SK-N-SH (cell line): Measurements from ENCODE around the gene CD6. TPM values are rescaled to one million over a fixed set of nuclear protein-coding genes. Genes with fewer than 3 reads are reported as not detected.

Experiments
- CTCF ChIA-PET: fragments of 300-600, 350-600 bp; formaldehyde crosslinking; extraction: SDS; loops from one replicate; lab custom pipeline; 2021; lab: Yijun Ruan, JAX
- POLR2A ChIA-PET: fragments of 350-600 bp; sonication (Branson Sonifier 250); formaldehyde crosslinking; extraction: SDS; loops from one replicate; lab custom pipeline; 2020; ENCODE audit warnings: antibody characterized with exemption, inconsistent platforms; lab: Yijun Ruan, JAX
- DNase-seq: peaks from one replicate; pipeline ENCODE4 v3.0.0; 2012
- H2AFZ ChIP-seq: fragments of 200-600 bp; sonication (generic); 2 replicates; pipeline ENCODE4 v1.8.1; 2016; ENCODE audit warnings: antibody characterized with exemption, mild to moderate bottlenecking, low read depth
- H3F3A ChIP-seq: fragments of 200-600 bp; sonication (generic); replicated peaks from 2 replicates; pipeline ENCODE3; 2016; ENCODE audit warnings: antibody characterized with exemption, mild to moderate bottlenecking; ENCODE audit not compliant: insufficient read depth
- H3K27ac ChIP-seq, 2 experiments: fragments of 200-500 bp in 1 of 2; fragments of 200-600 bp in 1 of 2; sonication (Bioruptor generic) in 1 of 2; sonication (generic), shearing (Covaris generic) in 1 of 2; 2 replicates each; pipeline versions ENCODE4 v1.5.1 to v1.6.1; 2014 to 2016; ENCODE audit warnings: low read depth in 2 of 2, inconsistent platforms in 1 of 2, low read length in 1 of 2, mild to moderate bottlenecking in 1 of 2, mixed read lengths in 1 of 2
- H3K27me3 ChIP-seq: fragments of 200-600 bp; sonication (generic), shearing (Covaris generic); 2 replicates; pipeline ENCODE4 v1.6.1; 2016; ENCODE audit warnings: mixed run types; ENCODE audit not compliant: insufficient read depth
- H3K36me3 ChIP-seq, 2 experiments: fragments of 200-500 bp in 1 of 2; fragments of 200-600 bp in 1 of 2; sonication (Bioruptor generic) in 1 of 2; sonication (generic) in 1 of 2; replicated peaks in 1 of 2; 2 replicates each; pipeline versions ENCODE3 to v1.5.1; 2014 to 2016; ENCODE audit warnings: low read length in 1 of 2, mild to moderate bottlenecking in 1 of 2; ENCODE audit not compliant: insufficient read depth in 2 of 2, control insufficient read depth in 1 of 2
- H3K4me1 ChIP-seq, 2 experiments: fragments of 200-500 bp in 1 of 2; fragments of 200-600 bp in 1 of 2; sonication (Bioruptor generic) in 1 of 2; sonication (generic), shearing (Covaris generic) in 1 of 2; 2 replicates each; pipeline versions ENCODE4 v1.5.1 to v1.6.1; 2014 to 2016; ENCODE audit warnings: low read depth in 1 of 2, low read length in 1 of 2, mixed run types in 1 of 2; ENCODE audit not compliant: insufficient read depth in 2 of 2, control insufficient read depth in 1 of 2
- H3K4me2 ChIP-seq: fragments of 200-600 bp; sonication (generic), shearing (Covaris generic); 2 replicates; pipeline ENCODE4 v1.6.1; 2017; ENCODE audit warnings: mixed run types
- H3K4me3 ChIP-seq, 2 experiments: fragments of 200-500 bp in 1 of 2; fragments of 200-600 bp in 1 of 2; sonication (Bioruptor generic) in 1 of 2; sonication (generic), shearing (Covaris generic) in 1 of 2; 2 replicates each; pipeline versions ENCODE4 v1.5.1 to v1.8.1; 2014 to 2016; ENCODE audit warnings: low read depth in 2 of 2, inconsistent platforms in 1 of 2, low read length in 1 of 2, mild to moderate bottlenecking in 1 of 2, mixed read lengths in 1 of 2, moderate library complexity in 1 of 2
- H3K79me2 ChIP-seq: fragments of 200-600 bp; sonication (generic); 2 replicates; pipeline ENCODE4 v1.8.1; 2017; ENCODE audit warnings: mild to moderate bottlenecking; ENCODE audit not compliant: insufficient read depth
- H3K9ac ChIP-seq: fragments of 200-600 bp; sonication (generic); 2 replicates; pipeline ENCODE4 v1.6.1; 2017; ENCODE audit warnings: mixed run types
- H3K9me2 ChIP-seq: fragments of 200-600 bp; sonication (generic); 2 replicates; pipeline ENCODE4 v1.6.1; 2017; ENCODE audit warnings: mixed run types
- H3K9me3 ChIP-seq: fragments of 200-600 bp; sonication (generic); 2 replicates; pipeline ENCODE4 v1.6.1; 2017; ENCODE audit warnings: mixed run types, mild to moderate bottlenecking, moderate library complexity
- H4K20me1 ChIP-seq: fragments of 200-600 bp; sonication (generic); 2 replicates; pipeline ENCODE4 v1.6.1; 2017; ENCODE audit warnings: mild to moderate bottlenecking, mixed run types; ENCODE audit not compliant: insufficient read depth
- ELF1 ChIP-seq: IDR thresholded peaks from 2 replicates; pipeline ENCODE4 v1.4.0; 2012
- FOSL2 ChIP-seq: IDR thresholded peaks from 2 replicates; pipeline ENCODE4 v1.4.0; 2012; ENCODE audit warnings: low read depth, mild to moderate bottlenecking, moderate library complexity, borderline replicate concordance
- GABPA ChIP-seq: IDR thresholded peaks from 2 replicates; pipeline ENCODE4 v1.4.0; 2012; ENCODE audit warnings: low read depth, mild to moderate bottlenecking
- GATA2 ChIP-seq: sonication (generic); formaldehyde crosslinking; IDR thresholded peaks from 2 replicates; pipeline ENCODE4 v1.5.0; 2020; ENCODE audit warnings: mild to moderate bottlenecking, missing genetic modification reagents
- NRF1 ChIP-seq: IDR thresholded peaks from 2 replicates; pipeline ENCODE4 v1.6.1; 2012; ENCODE audit warnings: low read depth, mild to moderate bottlenecking, low read length
- RXRA ChIP-seq: IDR thresholded peaks from 2 replicates; pipeline ENCODE4 v1.4.0; 2012; ENCODE audit warnings: low read depth, mild to moderate bottlenecking, borderline replicate concordance
- SIN3A ChIP-seq: IDR thresholded peaks from 2 replicates; pipeline ENCODE4 v1.6.1; 2012; ENCODE audit warnings: low read depth, mild to moderate bottlenecking, low read length, moderate library complexity, borderline replicate concordance
- TAF1 ChIP-seq: IDR thresholded peaks from 2 replicates; pipeline ENCODE4 v1.6.1; 2012; ENCODE audit warnings: low read depth, mild to moderate bottlenecking, low read length, moderate library complexity, borderline replicate concordance
- TCF12 ChIP-seq: IDR thresholded peaks from 2 replicates; pipeline ENCODE4 v1.4.0; 2012
- TEAD4 ChIP-seq: IDR thresholded peaks from 2 replicates; pipeline ENCODE4 v1.4.0; 2012; ENCODE audit warnings: mild to moderate bottlenecking, borderline replicate concordance; ENCODE audit not compliant: insufficient read depth
- YY1 ChIP-seq: IDR thresholded peaks from 2 replicates; pipeline ENCODE4 v1.4.0; 2012; ENCODE audit warnings: low read depth, mild to moderate bottlenecking
- WGBS: methylation state at CpG from one replicate; pipeline ENCODE4 v1.1.6; 2017; ENCODE audit warnings: low lambda C conversion rate; 5-methylcytosine and 5-hydroxymethylcytosine counted together
- polyA plus RNA-seq, 3 experiments: library from polyadenylated mRNA; depleted of rRNA; stranded (reverse); fragments of >200 nt; gene quantifications; 2 replicates each; pipeline ENCODE4 v1.2.3, GENCODE V29; 2012
- TF ChIP-seq, protein P1 (sequence below): fragments of 200-600 bp; sonication (generic); IDR thresholded peaks from 2 replicates; pipeline ENCODE4 v1.6.1; 2017; ENCODE audit warnings: antibody characterized with exemption, mild to moderate bottlenecking, moderate library complexity
- TF ChIP-seq, protein P2 (sequence below): IDR thresholded peaks from 2 replicates; pipeline ENCODE4 v1.4.0; 2012; ENCODE audit warnings: low read depth, borderline replicate concordance
- TF ChIP-seq, protein P3 (sequence below): IDR thresholded peaks from 2 replicates; pipeline ENCODE4 v1.6.1; 2012; ENCODE audit warnings: mild to moderate bottlenecking, low read depth, low read length, moderate library complexity
- TF ChIP-seq, protein P4 (sequence below): IDR thresholded peaks from 2 replicates; pipeline ENCODE4; 2012
- TF ChIP-seq, protein P5 (sequence below): IDR thresholded peaks from 2 replicates; pipeline ENCODE4 v1.4.0; 2012; ENCODE audit warnings: low read depth

Gene CD6
- polyA plus RNA-seq, 1 of the 3 experiments (the other 2 are of a cell fraction) = not detected

DNA sequence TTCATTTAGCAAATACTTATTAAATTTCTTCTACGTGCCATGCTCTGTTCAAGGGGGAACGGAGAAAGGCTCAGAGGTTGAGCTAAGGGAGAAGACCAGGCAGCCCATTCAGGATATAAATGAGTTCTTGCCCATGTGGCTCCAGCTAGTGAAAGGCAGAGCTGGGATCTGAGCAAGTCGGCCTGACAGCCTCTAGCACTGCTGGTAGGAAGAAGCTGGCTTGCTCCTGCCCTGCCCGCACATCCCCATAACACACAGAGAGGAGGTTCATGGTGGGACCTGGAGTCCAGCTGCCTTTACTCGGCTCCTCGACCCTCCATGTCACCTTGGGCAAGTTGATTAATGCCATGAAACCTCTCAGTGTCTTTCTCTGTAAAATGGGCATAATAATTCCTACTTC, 21.5 kb upstream of the CD6 start:
- H2AFZ ChIP-seq = no peak overlapping the region
- no peak overlapping the region for H3K9ac ChIP-seq
- H3K27ac ChIP-seq = no peak overlapping the region
- no peaks in the 10 kb centered on the region for H4K20me1 ChIP-seq
- H3K4me3 ChIP-seq = no peak overlapping the region
- no peaks in the 10 kb centered on the region for H3K9me2 ChIP-seq
- H3K27me3 ChIP-seq = no peaks in the 10 kb centered on the region
- no peaks in the 10 kb centered on the region for H3F3A ChIP-seq
- ChIA-PET CTCF (interaction anchor here (1.3 kb wide), 1 partner anchor 10 kb away, joined by 4 read pairs; no protein-coding TSS in a partner anchor), POLR2A (no interaction called here)
- H3K9me3 ChIP-seq = no peaks in the 10 kb centered on the region
- H3K79me2 ChIP-seq = no peaks in the 10 kb centered on the region
- H3K4me1 ChIP-seq = no peaks in the 10 kb centered on the region
- DNase-seq = no peak
- WGBS = 59% methylated on average over 5 of the region's 6 CpGs
- H3K4me2 ChIP-seq = no peak overlapping the region
- TF ChIP-seq, protein P1, sequence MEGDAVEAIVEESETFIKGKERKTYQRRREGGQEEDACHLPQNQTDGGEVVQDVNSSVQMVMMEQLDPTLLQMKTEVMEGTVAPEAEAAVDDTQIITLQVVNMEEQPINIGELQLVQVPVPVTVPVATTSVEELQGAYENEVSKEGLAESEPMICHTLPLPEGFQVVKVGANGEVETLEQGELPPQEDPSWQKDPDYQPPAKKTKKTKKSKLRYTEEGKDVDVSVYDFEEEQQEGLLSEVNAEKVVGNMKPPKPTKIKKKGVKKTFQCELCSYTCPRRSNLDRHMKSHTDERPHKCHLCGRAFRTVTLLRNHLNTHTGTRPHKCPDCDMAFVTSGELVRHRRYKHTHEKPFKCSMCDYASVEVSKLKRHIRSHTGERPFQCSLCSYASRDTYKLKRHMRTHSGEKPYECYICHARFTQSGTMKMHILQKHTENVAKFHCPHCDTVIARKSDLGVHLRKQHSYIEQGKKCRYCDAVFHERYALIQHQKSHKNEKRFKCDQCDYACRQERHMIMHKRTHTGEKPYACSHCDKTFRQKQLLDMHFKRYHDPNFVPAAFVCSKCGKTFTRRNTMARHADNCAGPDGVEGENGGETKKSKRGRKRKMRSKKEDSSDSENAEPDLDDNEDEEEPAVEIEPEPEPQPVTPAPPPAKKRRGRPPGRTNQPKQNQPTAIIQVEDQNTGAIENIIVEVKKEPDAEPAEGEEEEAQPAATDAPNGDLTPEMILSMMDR = no peak
- no peaks in the 10 kb centered on the region for H3K36me3 ChIP-seq

DNA sequence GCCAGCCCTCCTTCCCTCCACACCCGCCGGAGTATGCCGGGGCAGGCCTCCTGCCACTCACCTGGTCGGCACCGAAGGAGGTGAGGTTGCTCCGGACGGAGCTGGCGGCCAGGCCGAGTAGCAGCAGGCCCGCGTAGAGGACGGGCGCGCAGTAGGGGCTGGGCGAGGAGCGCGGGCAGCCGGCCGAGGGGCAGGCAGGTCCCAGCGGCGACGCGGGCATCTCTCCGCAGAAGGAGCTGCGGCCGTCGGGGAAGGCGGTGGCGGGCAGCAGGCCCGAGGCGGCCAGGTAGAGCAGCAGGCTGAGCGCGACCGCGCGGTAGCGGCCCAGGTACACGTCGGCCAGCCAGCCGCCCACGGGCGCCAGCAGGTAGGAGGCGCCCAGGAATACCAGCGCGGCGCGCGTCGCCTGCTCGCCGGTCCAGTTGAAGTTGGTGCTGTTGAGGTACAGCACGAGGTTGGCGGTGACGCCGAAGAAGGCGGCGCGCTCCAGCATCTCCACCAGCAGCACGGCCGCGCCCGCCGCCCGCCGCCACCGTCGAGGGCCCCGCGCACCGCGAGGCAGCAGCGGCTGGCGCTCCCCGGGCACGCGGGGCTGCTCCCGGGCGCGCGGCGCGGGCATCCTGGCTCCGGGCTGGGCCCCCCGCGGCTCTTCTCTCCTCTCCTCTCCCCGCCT, 20.4 kb upstream of the CD6 start:
- 84% methylated on average over 58 of the region's 86 CpGs for WGBS
- CTCF ChIA-PET = interaction anchor here (1.3 kb wide), 1 partner anchor 9 kb away, joined by 4 read pairs; no protein-coding TSS in a partner anchor
- POLR2A ChIA-PET = no interaction called here

DNA sequence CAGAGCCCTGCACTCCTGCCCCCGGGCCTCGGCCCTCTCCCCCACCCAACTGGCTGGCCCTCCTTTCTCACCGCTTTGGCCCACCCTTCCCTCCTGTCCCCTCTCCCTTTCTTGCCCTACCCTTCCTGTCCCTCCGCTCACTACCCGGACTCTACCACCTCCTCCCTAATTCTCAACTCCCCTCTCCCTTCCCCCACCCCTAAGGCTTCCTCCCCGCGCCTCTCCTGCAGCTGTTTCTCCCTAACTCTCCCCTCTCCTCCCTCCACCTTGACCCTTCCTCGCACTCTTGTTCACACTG, 19.9 kb upstream of the CD6 start:
- H3K27me3 ChIP-seq = no peaks in the 10 kb centered on the region
- H3K4me2 ChIP-seq = no peak overlapping the region
- WGBS = 82% methylated on average over 8 of the region's 8 CpGs
- no peaks in the 10 kb centered on the region for H3K79me2 ChIP-seq
- no peak overlapping the region for H3K9ac ChIP-seq
- H3K4me1 ChIP-seq = no peaks in the 10 kb centered on the region
- no peaks in the 10 kb centered on the region for H4K20me1 ChIP-seq
- H3K9me3 ChIP-seq = no peaks in the 10 kb centered on the region
- ChIA-PET CTCF (no interaction called here), POLR2A (no interaction called here)
- H3K9me2 ChIP-seq = no peaks in the 10 kb centered on the region
- no peaks in the 10 kb centered on the region for H3K36me3 ChIP-seq
- no peak overlapping the region for H3K4me3 ChIP-seq
- H3F3A ChIP-seq = no peaks in the 10 kb centered on the region
- H3K27ac ChIP-seq = no peak overlapping the region
- DNase-seq = no peak
- no peak overlapping the region for H2AFZ ChIP-seq
- TF ChIP-seq, protein P2, sequence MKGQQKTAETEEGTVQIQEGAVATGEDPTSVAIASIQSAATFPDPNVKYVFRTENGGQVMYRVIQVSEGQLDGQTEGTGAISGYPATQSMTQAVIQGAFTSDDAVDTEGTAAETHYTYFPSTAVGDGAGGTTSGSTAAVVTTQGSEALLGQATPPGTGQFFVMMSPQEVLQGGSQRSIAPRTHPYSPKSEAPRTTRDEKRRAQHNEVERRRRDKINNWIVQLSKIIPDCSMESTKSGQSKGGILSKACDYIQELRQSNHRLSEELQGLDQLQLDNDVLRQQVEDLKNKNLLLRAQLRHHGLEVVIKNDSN = no peak
- TF ChIP-seq, protein P3, sequence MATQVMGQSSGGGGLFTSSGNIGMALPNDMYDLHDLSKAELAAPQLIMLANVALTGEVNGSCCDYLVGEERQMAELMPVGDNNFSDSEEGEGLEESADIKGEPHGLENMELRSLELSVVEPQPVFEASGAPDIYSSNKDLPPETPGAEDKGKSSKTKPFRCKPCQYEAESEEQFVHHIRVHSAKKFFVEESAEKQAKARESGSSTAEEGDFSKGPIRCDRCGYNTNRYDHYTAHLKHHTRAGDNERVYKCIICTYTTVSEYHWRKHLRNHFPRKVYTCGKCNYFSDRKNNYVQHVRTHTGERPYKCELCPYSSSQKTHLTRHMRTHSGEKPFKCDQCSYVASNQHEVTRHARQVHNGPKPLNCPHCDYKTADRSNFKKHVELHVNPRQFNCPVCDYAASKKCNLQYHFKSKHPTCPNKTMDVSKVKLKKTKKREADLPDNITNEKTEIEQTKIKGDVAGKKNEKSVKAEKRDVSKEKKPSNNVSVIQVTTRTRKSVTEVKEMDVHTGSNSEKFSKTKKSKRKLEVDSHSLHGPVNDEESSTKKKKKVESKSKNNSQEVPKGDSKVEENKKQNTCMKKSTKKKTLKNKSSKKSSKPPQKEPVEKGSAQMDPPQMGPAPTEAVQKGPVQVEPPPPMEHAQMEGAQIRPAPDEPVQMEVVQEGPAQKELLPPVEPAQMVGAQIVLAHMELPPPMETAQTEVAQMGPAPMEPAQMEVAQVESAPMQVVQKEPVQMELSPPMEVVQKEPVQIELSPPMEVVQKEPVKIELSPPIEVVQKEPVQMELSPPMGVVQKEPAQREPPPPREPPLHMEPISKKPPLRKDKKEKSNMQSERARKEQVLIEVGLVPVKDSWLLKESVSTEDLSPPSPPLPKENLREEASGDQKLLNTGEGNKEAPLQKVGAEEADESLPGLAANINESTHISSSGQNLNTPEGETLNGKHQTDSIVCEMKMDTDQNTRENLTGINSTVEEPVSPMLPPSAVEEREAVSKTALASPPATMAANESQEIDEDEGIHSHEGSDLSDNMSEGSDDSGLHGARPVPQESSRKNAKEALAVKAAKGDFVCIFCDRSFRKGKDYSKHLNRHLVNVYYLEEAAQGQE = no peak
- TF ChIP-seq TCF12 (no peak), RXRA (no peak), YY1 (no peak), FOSL2 (no peak), ELF1 (no peak), GABPA (no peak), SIN3A (no peak), GATA2 (CRISPR knock-in tag) (no peak), NRF1 (no peak)
- TF ChIP-seq, protein P4, sequence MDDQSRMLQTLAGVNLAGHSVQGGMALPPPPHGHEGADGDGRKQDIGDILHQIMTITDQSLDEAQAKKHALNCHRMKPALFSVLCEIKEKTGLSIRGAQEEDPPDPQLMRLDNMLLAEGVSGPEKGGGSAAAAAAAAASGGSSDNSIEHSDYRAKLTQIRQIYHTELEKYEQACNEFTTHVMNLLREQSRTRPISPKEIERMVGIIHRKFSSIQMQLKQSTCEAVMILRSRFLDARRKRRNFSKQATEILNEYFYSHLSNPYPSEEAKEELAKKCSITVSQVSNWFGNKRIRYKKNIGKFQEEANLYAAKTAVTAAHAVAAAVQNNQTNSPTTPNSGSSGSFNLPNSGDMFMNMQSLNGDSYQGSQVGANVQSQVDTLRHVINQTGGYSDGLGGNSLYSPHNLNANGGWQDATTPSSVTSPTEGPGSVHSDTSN = no peak
- TF ChIP-seq, protein P5, sequence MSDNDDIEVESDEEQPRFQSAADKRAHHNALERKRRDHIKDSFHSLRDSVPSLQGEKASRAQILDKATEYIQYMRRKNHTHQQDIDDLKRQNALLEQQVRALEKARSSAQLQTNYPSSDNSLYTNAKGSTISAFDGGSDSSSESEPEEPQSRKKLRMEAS = no peak

More for the DNA sequence above, 20.4 kb upstream of the CD6 start:
- Histone ChIP-seq H3K27ac (no peak overlapping the region), H3K9me3 (no peaks in the 10 kb centered on the region), H3K9me2 (no peaks in the 10 kb centered on the region), H3K4me2 (no peak overlapping the region), H3F3A (no peaks in the 10 kb centered on the region), H3K4me3 (no peak overlapping the region), H3K36me3 (no peaks in the 10 kb centered on the region), H3K27me3 (no peaks in the 10 kb centered on the region), H3K9ac (no peak overlapping the region), H3K79me2 (no peaks in the 10 kb centered on the region), H4K20me1 (no peaks in the 10 kb centered on the region), H3K4me1 (no peaks in the 10 kb centered on the region), H2AFZ (no peak overlapping the region)
- DNase-seq = no peak
- no peak for TF ChIP-seq TAF1
- no peak for TF ChIP-seq TEAD4
